OCI-LY7 (cell line): ENCODE data around the gene AQP9. TPM values are rescaled to one million over a fixed set of nuclear protein-coding genes. Genes with fewer than 3 reads are reported as not detected.

ENCODE experiments used
- BruUV-seq: library from RNA; stranded (reverse); fragments of 400-500 nt; replicated peaks from 2 replicates; lab custom pipeline; 2021; lab: Mats Ljungman, UMichigan
- CTCF ChIA-PET: fragments of 300-600 bp; sonication (Branson Sonifier 250); formaldehyde crosslinking; loops from one replicate; lab custom pipeline; 2022; ENCODE audit warnings: antibody characterized with exemption; ENCODE audit not compliant: unreplicated experiment; lab: Charles Lee
- POLR2A ChIA-PET: fragments of 300-600 bp; sonication (Branson Sonifier 250); formaldehyde crosslinking; loops from one replicate; lab custom pipeline; 2022; ENCODE audit warnings: antibody characterized with exemption; lab: Charles Lee
- DNase-seq: peaks from one replicate; pipeline ENCODE4 v3.0.0-alpha.2; 2015; ENCODE audit warnings: low spot score
- H2AFZ ChIP-seq: fragments of 200-600 bp; sonication (generic), shearing (Covaris generic); 2 replicates; pipeline ENCODE4 v1.6.1; 2014; ENCODE audit warnings: mild to moderate bottlenecking, antibody characterized with exemption, low read length, moderate library complexity
- H3K27ac ChIP-seq: fragments of 200-600 bp; sonication (generic); 2 replicates; pipeline ENCODE4 v1.5.1; 2014; ENCODE audit warnings: mixed run types, low read depth, mild to moderate bottlenecking, moderate library complexity, low read length, inconsistent platforms; ENCODE audit not compliant: poor library complexity, severe bottlenecking
- H3K36me3 ChIP-seq: fragments of 200-600 bp; sonication (generic); 2 replicates; pipeline ENCODE4 v1.6.1; 2014; ENCODE audit warnings: mild to moderate bottlenecking, antibody characterized with exemption, low read length, moderate library complexity, mixed read lengths; ENCODE audit not compliant: insufficient read depth
- H3K4me1 ChIP-seq: fragments of 200-600 bp; sonication (generic); 2 replicates; pipeline ENCODE4 v1.5.1; 2014; ENCODE audit warnings: mild to moderate bottlenecking, low read length; ENCODE audit not compliant: insufficient read depth, poor library complexity, severe bottlenecking
- H3K4me2 ChIP-seq: fragments of 200-600 bp; sonication (generic); 2 replicates; pipeline ENCODE4 v1.6.1; 2014; ENCODE audit warnings: mild to moderate bottlenecking, low read length
- H3K4me3 ChIP-seq: fragments of 200-600 bp; sonication (generic); 2 replicates; pipeline ENCODE4 v1.5.1; 2014; ENCODE audit warnings: mild to moderate bottlenecking, low read depth, low read length; ENCODE audit not compliant: poor library complexity, severe bottlenecking
- H3K79me2 ChIP-seq: fragments of 200-600 bp; sonication (generic); 2 replicates; pipeline ENCODE4 v1.6.1; 2016; ENCODE audit warnings: low read depth, mild to moderate bottlenecking, low read length, moderate library complexity, mixed read lengths; ENCODE audit not compliant: insufficient read depth
- H3K9me2 ChIP-seq: fragments of 200-600 bp; sonication (generic); 2 replicates; pipeline ENCODE4 v1.6.1; 2016; ENCODE audit warnings: mild to moderate bottlenecking, low read length, mixed read lengths; ENCODE audit not compliant: insufficient read depth
- H3K9me3 ChIP-seq: fragments of 200-600 bp; sonication (generic); 2 replicates; pipeline ENCODE4 v1.6.1; 2014; ENCODE audit warnings: mild to moderate bottlenecking, mixed run types, low read length, mixed read lengths
- H4K20me1 ChIP-seq: fragments of 200-600 bp; sonication (generic); 2 replicates; pipeline ENCODE4 v1.6.1; 2014; ENCODE audit warnings: mild to moderate bottlenecking, antibody characterized with exemption, low read length, moderate library complexity, mixed read lengths; ENCODE audit not compliant: insufficient read depth
- CTCF ChIP-seq: fragments of 200-600 bp; sonication (generic); conservative IDR thresholded peaks from 2 replicates; pipeline ENCODE4 v1.5.1; 2014; ENCODE audit warnings: mild to moderate bottlenecking, antibody characterized with exemption, low read length, moderate library complexity, mixed read lengths
- EZH2phosphoT487 ChIP-seq: fragments of 200-600 bp; sonication (generic); IDR thresholded peaks from 2 replicates; pipeline ENCODE4 v1.6.1; 2018; ENCODE audit warnings: low read depth, borderline replicate concordance, mild to moderate bottlenecking, mixed run types, antibody characterized with exemption, low read length, moderate library complexity, mixed read lengths
- intact Hi-C: fragments of 100-400 bp; cut with micrococcal nuclease; formaldehyde crosslinking; loops from one replicate; pipeline ENCODE4 v1.10.0; 2022; ENCODE audit not compliant: unreplicated experiment
- total RNA-seq, 2 experiments: library from RNA; depleted of rRNA in 1 of 2; stranded (reverse); fragments of >200 nt in 1 of 2; shearing (Covaris generic) in 1 of 2; gene quantifications; 2 replicates each; pipeline ENCODE4 v1.2.3, GENCODE V29; 2014 to 2022

AQP9 gene
- total RNA-seq, 2 experiments from 2014 or later, result not detected

GRCh38 chr15:58224068-58224467 is 85.9 kb downstream of the AQP9 start:
- POLR2A ChIA-PET, result interaction anchor here (0.5 to 1.0 kb wide), 3 partner anchors 10 to 730 kb away, joined by 3 to 5 read pairs (median 3); no protein-coding TSS in a partner anchor
- no TSS peak for BruUV-seq
- Histone ChIP-seq H3K4me3 (no peak overlapping the region), H2AFZ (no peak overlapping the region), H4K20me1 (no peaks in the 10 kb centered on the region), H3K36me3 (no peaks in the 10 kb centered on the region), H3K4me2 (no peak overlapping the region), H3K79me2 (no peaks in the 10 kb centered on the region), H3K9me3 (no peaks in the 10 kb centered on the region), H3K4me1 (no peaks in the 10 kb centered on the region), H3K9me2 (no peaks in the 10 kb centered on the region), H3K27ac (no peak overlapping the region)
- TF ChIP-seq EZH2phosphoT487 (no peak), CTCF (no peak)
- DNase-seq, result no peak
- intact Hi-C loops, result loop anchor here (10.0 kb wide), 1 partner anchor 611 kb away; no protein-coding TSS in a partner anchor
- CTCF ChIA-PET, result no interaction called here

- H3K27ac ChIP-seq, result no peak overlapping the region
- H3K36me3 ChIP-seq, result no peaks in the 10 kb centered on the region
- no peaks in the 10 kb centered on the region for H3K4me1 ChIP-seq
- H3K9me3 ChIP-seq, result no peaks in the 10 kb centered on the region
- ChIA-PET CTCF (no interaction called here), POLR2A (interaction anchor here (0.6 kb wide), 1 partner anchor 610 kb away, joined by 4 read pairs; no protein-coding TSS in a partner anchor)
- no peak overlapping the region for H3K4me3 ChIP-seq
- H4K20me1 ChIP-seq, result no peaks in the 10 kb centered on the region
- DNase-seq, result peak; percentile 75
- peak; percentile 97 for TF ChIP-seq CTCF
- no peak for TF ChIP-seq EZH2phosphoT487
- H3K79me2 ChIP-seq, result no peaks in the 10 kb centered on the region
- BruUV-seq, result no TSS peak
- H2AFZ ChIP-seq, result no peak overlapping the region
- intact Hi-C loops, result loop anchor here (1.0 to 10.0 kb wide), 3 partner anchors 533 to 1301 kb away; no protein-coding TSS in a partner anchor
- H3K9me2 ChIP-seq, result no peaks in the 10 kb centered on the region
- no peak overlapping the region for H3K4me2 ChIP-seq
Observed at GRCh38 chr15:58227706-58228543, 89.7 kb downstream of the AQP9 start.
